NK-92 (cell line): Measurements from ENCODE around the gene MAEA.

Experiments used
- DNase-seq: peaks from one replicate; lab custom pipeline; 2025; ENCODE audit not compliant: unreplicated experiment; lab: John Stamatoyannopoulos, UW

The MAEA gene

DNA sequence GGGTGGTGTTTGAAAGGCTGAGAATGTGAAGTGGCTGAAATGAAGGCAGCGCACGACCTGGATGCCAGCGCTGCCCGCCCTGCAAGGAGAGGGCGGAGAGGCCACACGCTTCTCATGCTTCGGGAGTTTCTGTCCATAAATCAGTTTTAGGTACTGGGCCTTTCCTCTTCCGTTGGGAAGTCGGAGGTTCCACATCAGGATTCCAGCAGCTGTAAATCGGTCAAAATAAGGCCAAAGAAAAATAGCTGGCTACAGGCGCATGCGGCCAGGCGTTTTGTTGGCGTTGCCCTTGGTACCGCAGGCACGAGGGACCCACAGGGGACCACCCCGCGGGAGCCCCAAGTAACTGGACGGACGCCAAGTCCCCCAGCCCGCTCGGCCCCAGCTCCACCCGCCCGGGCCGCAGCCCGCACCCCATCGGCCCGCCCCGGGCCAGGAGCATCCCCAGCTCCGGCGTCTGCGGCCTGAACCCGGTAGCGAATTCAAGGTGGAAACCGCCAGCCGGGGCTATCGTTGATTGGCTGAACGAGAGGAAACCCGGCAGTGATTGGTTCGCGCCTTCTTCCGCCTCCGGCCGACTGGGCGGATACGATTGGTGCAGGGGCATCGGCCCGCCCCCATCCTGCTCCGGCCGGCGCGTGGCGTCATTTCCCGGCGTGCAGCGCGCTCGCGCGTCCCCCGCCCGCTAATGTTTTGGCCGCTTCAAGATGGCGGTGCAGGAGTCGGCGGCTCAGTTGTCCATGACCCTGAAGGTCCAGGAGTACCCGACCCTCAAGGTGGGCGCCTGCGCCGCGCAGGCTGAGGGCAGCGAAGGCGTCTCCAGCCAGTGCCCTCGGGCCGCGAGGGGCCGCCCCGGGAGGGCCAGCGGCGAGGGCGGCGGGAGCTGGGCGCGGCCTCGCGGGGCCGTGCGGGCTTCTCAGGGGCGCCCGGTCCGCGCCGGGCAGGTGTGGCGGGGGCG is at the start of gene MAEA:
Gene MAEA (plus strand): TSS at position 685 of the 958 bp plus-strand sequence. CDS start 23 bp downstream, at position 708.
- DNase-seq, result peak; percentile 77

DNA sequence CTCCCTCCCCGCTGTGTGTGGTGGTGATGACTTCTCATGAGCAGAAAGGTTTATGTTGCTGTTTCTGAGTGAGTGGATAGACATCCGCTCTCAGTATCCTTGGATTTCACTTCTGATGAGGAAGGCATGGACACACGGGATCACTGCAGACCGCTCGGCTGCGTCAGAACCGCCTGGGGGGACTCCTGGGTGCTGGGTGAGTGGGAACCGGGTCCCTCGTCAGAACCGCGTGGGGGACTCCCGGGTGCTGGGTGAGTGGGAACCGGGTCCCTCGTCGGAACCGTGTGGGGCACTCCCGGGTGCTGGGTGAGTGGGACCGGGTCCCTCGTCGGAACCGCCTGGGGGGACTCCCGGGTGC is 49.8 kb upstream of the MAEA start:
- no peak for DNase-seq

DNA sequence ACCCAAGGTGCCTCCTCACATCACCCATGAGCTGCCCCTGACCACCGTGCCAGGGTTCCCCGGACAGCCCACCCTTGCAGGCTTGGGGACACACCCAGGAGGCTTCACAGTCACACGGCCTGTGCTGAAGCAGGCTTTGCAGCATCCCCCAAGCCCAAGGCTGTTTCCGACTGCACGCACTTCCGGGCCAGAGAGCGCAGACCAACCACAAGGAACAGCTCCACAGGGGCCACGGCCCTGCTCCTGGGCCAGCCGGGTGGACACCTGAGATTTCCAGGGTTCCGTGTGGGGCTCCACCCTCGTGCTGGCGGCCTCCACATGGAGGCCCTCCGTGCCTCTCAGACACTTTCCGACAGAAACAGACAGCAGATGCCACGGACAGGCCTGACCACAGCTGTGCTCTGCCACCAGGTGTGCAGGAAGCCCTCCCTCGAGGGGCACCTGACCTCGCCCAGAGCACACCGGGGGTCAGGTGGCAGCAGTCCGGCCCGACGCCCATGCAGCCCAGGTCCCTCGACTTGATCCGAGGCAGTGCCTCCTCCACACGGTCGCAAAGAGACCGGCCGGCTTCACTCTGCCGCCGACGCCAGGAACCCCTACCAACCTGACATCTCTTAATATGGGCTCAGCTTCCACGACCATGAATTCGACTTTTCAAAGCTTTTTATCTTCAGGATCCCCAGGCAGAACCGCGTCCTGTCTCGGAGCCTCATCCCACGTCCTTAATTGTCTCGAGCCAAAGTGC is 48.8 kb upstream of the MAEA start:
- no peak for DNase-seq

DNA sequence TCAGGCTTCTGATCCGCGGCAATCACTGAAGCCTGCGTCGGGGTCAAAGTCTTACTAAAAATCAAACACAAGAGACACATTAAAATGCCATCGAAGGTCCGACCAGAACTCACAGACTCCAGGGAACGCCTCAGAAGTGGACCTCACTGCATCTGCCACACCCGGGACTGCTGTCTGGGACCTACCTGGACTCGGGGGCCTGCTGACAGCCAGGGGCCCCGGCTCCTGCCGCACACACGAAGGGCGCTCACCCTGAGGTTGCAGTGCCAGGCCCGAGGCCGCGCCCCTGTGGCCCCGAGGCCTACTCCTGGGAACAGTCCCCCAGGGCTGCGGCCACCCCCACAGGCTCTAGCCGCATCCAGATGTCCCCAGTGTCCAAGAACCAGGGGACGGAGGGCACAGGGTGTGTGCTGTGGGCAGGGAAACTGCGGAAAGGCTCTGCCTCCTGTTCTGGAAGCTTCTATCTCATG is 48.2 kb upstream of the MAEA start:
- no peak for DNase-seq

DNA sequence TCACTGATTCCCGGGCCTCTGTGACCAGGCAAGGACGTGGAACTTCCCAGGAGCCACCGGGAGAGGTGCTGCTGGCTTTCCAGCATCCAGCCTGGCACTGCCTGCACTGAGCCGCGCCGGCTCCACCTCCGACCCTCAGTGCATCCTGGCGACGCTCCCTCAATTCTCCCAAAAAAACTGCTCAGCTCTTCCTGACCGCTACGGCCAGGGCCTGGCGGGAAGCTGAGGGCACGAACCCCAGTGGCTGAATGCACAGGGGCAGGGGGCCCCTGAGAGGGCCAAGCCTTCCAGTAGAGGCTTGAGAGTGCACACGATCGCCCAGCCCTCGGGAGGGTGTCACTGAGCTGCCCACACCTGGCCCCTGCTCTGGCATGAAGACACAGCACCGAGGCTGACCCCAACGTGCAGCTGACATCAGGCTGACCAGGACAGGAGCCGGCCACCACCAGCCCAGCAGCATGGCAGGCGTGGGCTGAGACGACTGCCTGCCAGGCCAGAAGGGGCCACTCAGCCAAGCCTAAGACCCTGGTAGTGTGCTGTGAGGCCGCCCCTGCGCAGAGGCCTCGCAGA is 47.7 kb upstream of the MAEA start:
- no peak for DNase-seq

DNA sequence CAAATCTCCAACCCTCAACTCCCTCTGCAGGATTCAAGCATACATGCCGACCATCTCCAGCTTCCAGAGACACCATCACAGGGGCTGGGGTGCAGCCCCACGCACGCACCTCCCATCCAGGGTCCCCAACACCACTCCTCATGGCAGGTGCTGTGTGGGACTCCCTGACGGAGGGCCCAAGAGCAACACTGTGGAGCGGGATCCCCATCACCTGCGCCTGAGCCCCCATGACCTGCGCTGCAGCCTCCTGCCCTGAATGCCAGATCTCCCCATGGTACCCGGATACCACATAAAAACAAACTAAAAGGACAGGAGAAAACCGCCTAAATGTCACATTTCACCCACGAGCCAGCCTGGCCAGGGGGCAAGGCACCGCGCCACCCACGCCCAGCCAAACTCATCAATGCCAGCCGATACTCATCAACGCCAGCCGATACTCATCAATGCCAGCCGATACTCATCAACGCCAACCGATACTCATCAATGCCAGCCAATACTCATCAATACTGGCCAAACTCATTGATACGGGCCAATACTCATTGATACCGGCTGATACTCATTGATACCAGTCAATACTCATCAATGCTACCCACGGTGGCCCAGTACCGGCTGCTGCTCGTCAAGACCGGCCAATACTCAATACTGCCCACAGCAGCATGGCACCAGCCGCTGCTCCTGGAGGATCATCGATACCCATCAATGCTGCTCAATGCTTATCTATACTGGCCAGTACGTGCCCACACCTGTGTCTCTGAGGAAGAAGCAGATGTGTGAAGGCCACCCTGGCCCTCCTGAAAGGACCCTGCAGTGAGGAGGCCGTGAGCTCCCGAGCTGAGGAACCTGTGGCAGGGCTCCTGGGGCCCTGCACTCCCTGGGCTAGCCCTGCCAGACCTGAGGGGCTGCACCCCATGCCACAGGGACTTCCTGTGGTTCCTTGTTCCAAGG is 46.9 kb upstream of the MAEA start:
- DNase-seq, result no peak

DNA sequence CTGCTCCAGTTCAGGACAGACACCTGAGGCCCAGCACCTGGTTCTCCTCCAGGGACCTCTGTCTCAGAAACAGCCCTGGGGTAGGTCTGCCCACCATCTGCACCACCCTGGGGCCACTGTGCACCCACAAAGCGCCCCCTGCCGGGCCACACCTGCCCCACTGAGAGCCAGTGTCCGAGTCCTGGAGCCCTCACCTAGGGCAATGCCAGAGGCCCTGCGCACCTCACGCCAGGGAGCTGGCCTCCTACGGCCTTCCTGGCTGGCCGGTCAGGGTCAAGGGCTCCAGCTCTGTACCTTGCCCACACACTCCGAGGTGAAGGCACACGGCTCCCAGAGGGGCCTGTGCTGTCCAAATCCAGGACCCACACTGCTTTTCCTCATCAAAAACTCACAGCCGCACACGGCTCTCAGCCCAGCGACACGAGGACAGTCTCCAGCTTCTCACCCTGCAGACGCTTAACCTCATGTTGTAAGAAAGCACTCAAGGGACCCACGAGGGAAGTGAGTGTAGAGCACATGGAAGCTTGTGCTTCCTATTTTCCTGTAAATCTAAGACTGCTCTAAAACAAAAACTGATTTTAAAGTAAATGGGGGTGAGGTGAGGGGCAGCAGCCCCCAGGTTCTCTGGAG is 46.1 kb upstream of the MAEA start:
- DNase-seq, result no peak

DNA sequence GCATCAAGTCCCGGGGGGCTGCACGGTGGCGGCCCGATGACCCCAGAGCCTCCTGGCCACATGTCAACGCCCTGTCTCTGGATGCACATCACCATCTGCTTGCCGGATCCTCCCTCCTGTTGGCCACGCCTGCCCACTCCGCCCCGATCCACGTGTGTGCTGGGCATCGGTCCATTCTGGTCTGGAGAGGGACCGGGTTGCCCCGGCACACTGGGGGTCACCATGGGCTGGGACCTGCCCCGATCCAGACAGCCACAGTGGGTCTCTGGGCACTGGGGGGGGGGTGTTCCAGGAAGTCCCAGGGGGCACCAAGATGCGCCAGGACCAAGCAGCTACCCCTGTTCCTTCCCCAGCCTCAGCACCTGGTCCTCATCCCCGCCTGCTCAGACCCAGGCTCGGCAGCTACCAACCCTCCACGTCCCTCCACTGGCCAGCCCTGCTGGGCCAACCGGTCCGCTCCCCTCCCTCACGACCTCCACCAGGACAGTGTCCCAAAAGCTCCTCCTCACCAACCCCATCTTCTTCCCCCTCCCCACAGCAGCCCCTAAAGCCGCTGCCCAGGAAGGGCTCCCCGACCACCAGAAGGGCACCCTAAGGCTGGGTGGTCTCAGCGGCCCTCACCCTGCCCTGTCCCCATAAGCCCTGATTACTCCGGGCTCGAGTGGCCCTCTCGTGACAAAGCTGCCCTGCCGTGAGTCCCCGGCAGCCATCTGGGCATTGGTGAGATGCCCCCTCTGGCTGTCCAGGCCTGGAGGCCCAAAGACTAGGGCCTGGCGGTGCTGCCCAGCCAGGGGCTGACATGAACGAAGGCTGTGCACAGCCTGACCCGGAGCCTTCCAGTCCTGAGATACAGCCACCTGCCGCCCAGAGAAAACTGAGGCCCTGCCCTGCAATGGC is 45.4 kb upstream of the MAEA start:
- DNase-seq, result no peak

DNA sequence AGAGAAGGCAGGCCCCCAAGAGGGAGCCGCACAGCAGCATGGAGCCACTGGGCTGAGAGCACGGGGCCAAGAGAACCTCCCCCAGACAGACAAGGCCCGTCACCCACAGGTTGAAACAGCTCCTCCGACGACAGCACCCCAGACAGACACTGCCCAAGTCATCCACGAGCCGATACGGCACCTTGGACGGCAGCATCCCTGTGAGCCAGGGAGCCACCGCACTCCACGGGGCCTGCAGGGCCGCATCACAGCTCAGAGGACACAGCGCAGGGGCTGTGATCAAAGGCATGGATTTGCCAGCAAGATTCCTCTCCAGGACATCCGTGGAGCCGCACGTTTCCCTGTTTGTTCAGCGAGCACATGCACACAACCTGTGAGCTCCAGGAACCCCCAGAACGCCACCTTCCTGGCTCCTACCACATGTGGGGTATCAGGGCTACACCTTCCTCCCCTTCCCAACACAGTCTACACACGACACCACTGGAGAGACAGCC is 44.7 kb upstream of the MAEA start:
- no peak for DNase-seq

DNA sequence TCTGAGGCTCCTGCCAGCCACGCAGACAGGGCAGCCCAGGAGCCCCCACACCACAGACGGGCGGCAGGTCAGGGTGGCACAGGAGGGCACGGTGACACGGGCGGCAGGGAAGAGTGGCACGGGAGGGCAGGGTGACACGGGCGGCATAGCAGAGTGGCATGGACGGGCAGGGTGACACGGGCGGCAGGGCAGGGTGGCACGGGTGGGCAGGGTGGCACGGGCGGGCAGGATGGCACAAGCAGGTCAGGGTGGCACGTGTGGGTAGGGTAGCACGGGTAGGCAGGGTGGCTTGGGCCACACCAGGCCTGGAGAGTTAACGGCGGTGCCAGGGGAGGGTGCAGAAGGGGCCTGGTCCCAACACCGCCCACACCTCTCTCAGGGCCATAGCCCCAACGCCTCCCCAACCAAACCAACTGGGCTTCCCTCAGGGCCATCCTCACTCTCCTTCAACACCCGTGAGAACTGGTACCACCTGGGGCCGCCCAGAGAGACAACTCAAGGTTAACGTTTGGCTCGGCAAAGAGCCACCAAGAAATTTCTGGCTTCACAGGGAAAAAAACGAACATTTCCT is 44.1 kb upstream of the MAEA start:
- DNase-seq, result no peak

DNA sequence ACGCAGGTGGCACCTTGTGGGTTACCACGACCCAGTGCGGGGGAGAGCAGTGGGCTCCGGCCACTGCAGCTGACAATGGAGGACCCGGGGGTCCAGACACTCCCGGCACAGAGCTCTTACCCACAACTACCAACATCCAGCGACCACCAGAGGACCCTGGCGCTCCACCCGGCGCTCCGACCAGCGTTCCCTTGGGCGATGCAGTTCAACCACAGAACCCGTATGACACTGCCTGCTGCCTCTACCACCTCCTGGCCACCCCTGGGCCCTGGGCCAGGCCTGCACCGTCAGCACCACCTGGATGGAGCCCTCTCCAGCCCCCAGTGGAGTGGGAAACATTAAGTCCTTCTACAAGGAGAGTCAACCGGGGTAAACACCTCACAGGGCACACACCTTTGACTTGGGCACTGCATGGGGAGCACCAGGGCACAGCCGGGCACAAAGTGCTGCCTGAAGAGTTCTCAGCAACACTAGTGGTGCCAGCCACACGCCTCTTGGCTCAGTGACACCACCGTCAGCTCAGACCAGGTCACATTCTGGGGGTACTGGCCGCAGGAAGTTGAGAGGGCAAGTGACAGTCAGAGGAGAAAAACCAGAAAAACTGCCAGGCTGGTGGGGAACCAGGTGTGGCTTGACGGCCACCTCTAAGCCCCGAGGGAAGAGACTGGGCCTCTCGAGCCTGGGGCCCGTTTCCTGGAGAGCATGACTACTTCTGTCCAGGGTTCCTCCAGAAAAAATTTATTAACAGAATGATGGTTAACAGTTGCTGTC is 43.4 kb upstream of the MAEA start:
- no peak for DNase-seq

DNA sequence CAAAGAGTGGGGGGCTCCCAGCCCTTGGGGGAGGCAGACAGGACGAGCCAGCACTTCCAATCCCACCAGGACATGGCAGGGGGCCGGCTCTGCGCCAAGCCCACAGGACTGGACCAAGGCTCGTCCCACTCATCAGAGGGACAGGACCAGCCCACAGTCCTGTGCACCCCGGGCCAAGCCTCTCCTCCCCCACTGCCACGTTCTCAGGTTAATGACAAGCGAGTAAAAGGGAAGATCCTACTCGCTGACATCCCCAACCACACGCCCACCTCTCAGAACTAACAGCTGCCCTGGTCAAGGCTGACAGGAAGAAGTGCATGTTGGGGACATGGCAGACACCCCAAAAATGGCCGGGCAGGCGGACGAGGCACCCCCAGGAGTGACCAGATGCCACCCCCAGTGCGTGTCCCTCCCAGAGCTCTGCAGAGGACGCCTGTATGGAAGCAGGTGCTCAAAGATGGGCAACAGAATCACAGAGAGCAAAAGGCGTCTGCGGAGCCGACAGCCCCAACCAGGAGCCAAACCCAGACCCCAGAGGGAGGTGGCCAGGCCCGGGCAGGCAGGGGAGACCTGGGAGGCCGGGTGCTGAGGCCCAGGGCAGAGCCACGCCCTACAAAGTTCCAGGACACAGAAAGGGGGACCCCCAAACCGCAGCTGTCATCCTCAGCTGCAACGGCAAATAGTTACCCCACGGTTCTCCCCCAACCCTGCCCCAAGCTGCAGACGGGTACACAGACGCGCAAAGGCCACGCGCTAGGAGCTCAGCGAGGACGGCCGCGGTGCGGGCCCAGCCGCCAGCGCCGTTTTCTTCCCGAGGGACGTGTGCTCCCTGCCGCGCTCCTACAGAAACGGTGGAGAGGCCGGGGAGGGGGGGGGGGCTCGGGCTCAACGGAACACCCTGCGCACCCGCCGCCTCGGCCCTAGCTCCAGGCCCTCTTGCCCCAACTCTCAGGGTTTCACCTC is 42.5 kb upstream of the MAEA start:
- DNase-seq, result no peak

DNA sequence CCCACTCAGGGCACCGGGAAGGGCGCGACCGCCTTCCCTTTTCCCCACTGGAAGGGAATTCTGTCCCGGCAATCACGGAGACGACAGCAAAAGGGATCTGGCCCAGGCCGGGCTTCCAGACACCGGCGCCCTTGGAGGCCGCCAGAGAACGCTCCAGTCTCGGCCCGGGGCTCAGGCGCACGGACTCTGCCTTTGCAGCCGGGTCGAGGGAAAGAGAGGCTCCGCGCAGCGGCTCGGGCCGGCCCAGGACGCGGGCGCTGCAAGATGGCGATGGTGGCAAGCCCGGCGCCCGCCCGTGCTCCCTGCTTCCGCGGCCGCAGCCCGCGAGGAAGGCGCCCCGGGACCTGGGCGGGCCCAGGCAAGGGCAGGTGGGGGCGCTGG is 41.8 kb upstream of the MAEA start:
- DNase-seq, result no peak

DNA sequence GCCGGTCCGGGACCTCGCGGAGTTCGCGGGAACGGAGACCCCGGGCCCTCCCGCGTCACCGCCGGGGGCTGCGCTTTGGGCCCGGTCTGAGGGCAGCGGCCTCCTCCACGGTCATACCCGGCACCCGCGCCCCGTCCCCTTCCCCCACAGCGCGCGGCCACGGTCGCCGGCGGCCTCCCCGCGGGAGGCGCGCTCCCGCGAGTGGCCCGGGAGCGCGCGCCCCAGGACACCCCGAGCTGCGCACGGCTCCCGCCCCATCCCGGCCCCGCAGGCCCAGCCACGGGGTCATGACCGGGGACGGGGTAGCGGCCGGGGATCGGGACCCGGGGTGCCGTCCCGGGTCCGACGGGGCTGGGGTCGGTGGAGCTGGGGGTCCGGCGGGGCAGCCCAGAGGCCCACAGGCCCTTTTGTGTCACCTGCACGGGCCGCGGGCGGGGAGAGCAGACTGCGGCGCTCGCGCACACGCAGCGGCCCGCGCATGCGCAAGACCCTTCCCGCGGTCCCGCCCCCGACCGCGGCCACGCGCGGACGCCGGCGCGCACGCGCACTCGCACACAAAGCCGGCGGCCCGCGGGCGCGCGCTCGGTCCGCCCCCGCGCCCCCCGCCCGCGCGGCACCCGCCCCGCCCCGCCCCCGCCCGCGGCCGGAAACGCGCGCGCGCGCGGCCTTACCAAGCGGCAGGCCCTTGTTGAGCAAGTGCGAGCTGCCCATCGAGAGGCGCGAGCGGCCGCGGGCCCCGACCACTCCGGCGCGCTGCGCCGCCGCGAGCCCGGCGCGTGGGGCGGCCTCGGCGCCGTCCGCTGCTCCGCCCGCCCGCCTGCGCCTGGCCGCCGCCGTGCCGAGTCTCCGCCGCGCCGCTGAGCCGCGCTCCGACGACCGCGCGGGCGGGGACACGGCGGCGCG is 41.2 kb upstream of the MAEA start, which contains the start of gene CTBP1:
Gene CTBP1 (minus strand): TSS at position 886 of the 903 bp plus-strand sequence. CDS start 7,799 bp downstream, outside the sequence.
- no peak for DNase-seq

DNA sequence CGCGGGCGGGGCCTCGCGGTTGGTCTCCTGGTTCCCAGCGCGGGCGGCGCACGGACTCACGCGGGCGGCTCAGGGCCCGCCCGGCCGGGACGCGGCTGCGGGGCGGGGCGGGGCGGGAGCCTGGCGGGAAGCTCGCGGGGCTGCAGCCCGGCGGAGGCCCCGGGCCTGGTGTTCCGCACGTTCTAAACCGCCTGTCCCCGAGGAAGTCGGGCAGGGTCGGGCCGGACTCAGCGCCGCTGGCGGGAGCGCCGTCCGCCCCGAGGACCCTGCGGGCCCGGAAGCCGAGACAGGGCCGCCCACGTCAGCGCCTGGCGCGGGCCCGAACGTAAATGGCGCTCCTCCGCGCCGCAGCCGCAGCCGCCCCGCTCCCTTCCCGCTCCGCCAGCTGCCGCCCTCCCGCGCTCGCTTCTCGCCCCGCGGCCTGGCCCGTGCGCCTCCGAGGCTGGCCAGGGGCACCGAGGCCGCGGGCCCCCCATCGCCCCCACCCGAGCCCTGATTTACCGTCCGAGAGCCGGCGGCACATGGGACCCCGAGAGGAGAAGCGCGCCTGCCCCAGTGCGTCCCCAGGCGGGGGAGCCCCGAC is 40.5 kb upstream of the MAEA start:
- no peak for DNase-seq
